Vagina (tissue), 2 donors: ENCODE results near the gene TRAPPC5. TPM values are rescaled to one million over a fixed set of nuclear protein-coding genes. Genes with fewer than 3 reads are reported as not detected.
"Not testable (repeated sequence)": the region's sequence is repeated elsewhere in the genome, so short reads cannot be mapped to it uniquely, and the experiment has no call there.

Source experiments
- DNase-seq, 2 donors: peaks; one replicate each; pipeline ENCODE4 v3.0.0-alpha.2; 2017; ENCODE audit errors: extremely low spot score in 2 of 2
- H3K27ac ChIP-seq: fragments of 200-600 bp; sonication (generic); one replicate; pipeline ENCODE4 v1.5.1; 2019
- H3K27me3 ChIP-seq: fragments of 200-600 bp; sonication (generic); one replicate; pipeline ENCODE4 v1.5.1; 2019
- H3K36me3 ChIP-seq, 2 donors: fragments of 200-600 bp; sonication (generic); one replicate each; pipeline ENCODE4 v1.5.1; 2017 to 2019
- H3K4me1 ChIP-seq: fragments of 200-600 bp; sonication (generic); one replicate; pipeline ENCODE4 v1.5.1; 2019
- H3K4me3 ChIP-seq, 2 donors: fragments of 200-600 bp; sonication (generic); 1 replicate in 1 of 2; 2 replicates in 1 of 2; pipeline ENCODE4 v1.5.1; 2016 to 2019
- H3K9me3 ChIP-seq: fragments of 200-600 bp; sonication (generic); one replicate; pipeline ENCODE4 v1.5.1; 2019
- CTCF ChIP-seq, 3 experiments: fragments of 450-650 bp in 2 of 3; fragments of 200-600 bp in 1 of 3; sonication (generic) in 1 of 3; IDR thresholded peaks; one replicate each; pipeline ENCODE4 v1.5.1; 2017 to 2019; ENCODE audit warnings: antibody characterized with exemption in 3 of 3, mild to moderate bottlenecking in 2 of 3, moderate library complexity in 2 of 3
- POLR2A ChIP-seq, 2 donors: fragments of 450-650 bp; IDR thresholded peaks; one replicate each; pipeline ENCODE4 v1.6.1; 2017; ENCODE audit warnings: antibody characterized with exemption in 2 of 2, mild to moderate bottlenecking in 2 of 2, moderate library complexity in 2 of 2
- POLR2AphosphoS5 ChIP-seq, 2 donors: sonication (generic); formaldehyde crosslinking; IDR thresholded peaks; one replicate each; pipeline ENCODE4 v1.9.0; 2017; ENCODE audit warnings: antibody characterized with exemption in 2 of 2, mild to moderate bottlenecking in 2 of 2, low read depth in 1 of 2; ENCODE audit not compliant: insufficient read depth in 1 of 2
- intact Hi-C: fragments of 100-400 bp; cut with DNase I; formaldehyde crosslinking; loops from one replicate; pipeline ENCODE4 v1.15.1; 2023
- total RNA-seq: library from RNA; depleted of rRNA; stranded (reverse); fragments of >200 nt; gene quantifications from one replicate; pipeline ENCODE4 v1.2.3, GENCODE V29; 2016

Gene TRAPPC5
- total RNA-seq, 1 donor from 2014 or later = 87.2 TPM

DNA sequence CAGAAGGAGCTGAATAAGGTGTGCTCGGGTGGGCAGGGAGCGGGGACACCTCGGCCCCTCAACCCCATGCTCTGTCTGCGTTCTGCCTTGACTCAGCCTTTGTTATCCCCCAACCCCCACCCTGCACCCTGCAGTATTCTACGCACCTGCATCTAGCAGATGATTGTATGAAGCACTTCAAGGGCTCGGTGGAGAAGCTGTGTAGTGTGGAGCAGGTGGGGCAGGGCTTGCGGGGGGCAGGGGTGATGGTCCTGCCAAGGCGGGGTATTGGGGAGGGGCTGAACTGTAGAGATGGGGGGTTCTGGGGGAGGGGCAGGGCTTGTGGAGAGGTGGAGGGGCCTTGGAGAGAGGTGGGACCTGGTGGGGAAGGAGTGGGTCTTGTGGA lies 37.6 kb upstream of the TRAPPC5 start:
- Histone ChIP-seq H3K9me3 (no peaks in the 10 kb centered on the region), H3K4me1 (no peaks in the 10 kb centered on the region), H3K27ac (no peak overlapping the region), H3K27me3 (peaks cover under 1% of the 10 kb centered on the region), H3K4me3 (no peak overlapping the region), H3K36me3 (no peaks in the 10 kb centered on the region)
- TF ChIP-seq POLR2AphosphoS5 (IDR thresholded peaks at IDR 0.05; ENCODE audit: insufficient read depth in 1 of 2, low read depth in 1 of 2) (no peak), POLR2A (IDR thresholded peaks at IDR 0.05) (no peak)
- intact Hi-C loops = no loop called here
- DNase-seq = no peak

GRCh38 chr19:7643629-7644549 lies 36.7 kb upstream of the TRAPPC5 start:
- H3K4me1 ChIP-seq, H3K9me3 ChIP-seq, H3K27me3 ChIP-seq, intact Hi-C loops, H3K36me3 ChIP-seq, H3K4me3 ChIP-seq, H3K27ac ChIP-seq, DNase-seq: not testable (repeated sequence)

DNA sequence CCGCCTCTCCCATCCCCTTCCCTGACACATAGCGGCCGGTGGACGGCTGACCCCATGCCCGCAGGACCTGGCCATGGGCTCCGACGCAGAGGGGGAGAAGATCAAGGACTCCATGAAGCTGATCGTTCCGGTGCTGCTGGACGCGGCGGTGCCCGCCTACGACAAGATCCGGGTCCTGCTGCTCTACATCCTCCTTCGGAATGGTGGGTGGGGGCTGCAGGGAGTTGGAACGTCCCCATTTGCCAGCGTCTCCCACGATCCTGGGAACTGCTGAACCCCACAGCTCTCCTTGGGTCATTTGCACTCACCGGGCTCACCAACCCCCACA lies 36.1 kb upstream of the TRAPPC5 start:
- TF ChIP-seq POLR2AphosphoS5 (IDR thresholded peaks at IDR 0.05; ENCODE audit: insufficient read depth in 1 of 2, low read depth in 1 of 2) = no peak
- no peak for TF ChIP-seq CTCF (IDR thresholded peaks at IDR 0.05)
- TF ChIP-seq POLR2A (IDR thresholded peaks at IDR 0.05) = no peak
- no peaks in the 10 kb centered on the region for H3K27me3 ChIP-seq
- DNase-seq = no peak
- H3K4me3 ChIP-seq = no peak overlapping the region
- H3K4me1 ChIP-seq = no peaks in the 10 kb centered on the region
- intact Hi-C loops = no loop called here
- no peak overlapping the region for H3K27ac ChIP-seq
- no peaks in the 10 kb centered on the region for H3K9me3 ChIP-seq
- H3K36me3 ChIP-seq = no peaks in the 10 kb centered on the region

DNA sequence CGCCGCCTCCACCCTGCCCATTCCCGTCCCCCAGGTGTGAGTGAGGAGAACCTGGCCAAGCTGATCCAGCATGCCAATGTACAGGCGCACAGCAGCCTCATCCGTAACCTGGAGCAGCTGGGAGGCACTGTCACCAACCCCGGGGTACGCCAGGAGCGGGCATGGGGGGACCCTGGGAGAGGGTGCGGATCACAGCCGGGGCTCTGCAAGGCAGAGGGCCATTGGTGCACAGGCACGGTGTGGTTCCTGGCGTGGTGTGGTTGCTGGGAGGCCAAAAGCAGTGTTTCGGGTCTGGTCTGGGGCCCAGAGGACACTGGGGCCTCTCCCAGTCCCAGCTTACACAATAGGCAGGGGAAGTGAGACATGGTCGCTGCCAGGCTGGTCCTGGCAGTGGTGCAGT lies 35.5 kb upstream of the TRAPPC5 start:
- DNase-seq = no peak
- no peaks in the 10 kb centered on the region for H3K36me3 ChIP-seq
- no peak overlapping the region for H3K4me3 ChIP-seq
- H3K4me1 ChIP-seq = no peaks in the 10 kb centered on the region
- no peaks in the 10 kb centered on the region for H3K9me3 ChIP-seq
- TF ChIP-seq CTCF (IDR thresholded peaks at IDR 0.05) = no peak
- TF ChIP-seq POLR2AphosphoS5 (IDR thresholded peaks at IDR 0.05; ENCODE audit: insufficient read depth in 1 of 2, low read depth in 1 of 2) = no peak
- TF ChIP-seq POLR2A (IDR thresholded peaks at IDR 0.05) = no peak
- H3K27ac ChIP-seq = no peak overlapping the region
- H3K27me3 ChIP-seq = no peaks in the 10 kb centered on the region
- intact Hi-C loops = no loop called here

GRCh38 chr19:7645656-7646425 lies 34.8 kb upstream of the TRAPPC5 start:
- Histone ChIP-seq H3K27me3 (no peaks in the 10 kb centered on the region), H3K4me1 (no peaks in the 10 kb centered on the region), H3K36me3 (no peaks in the 10 kb centered on the region), H3K9me3 (no peaks in the 10 kb centered on the region), H3K27ac (no peak overlapping the region), H3K4me3 (no peak overlapping the region)
- TF ChIP-seq POLR2A (IDR thresholded peaks at IDR 0.05) (no peak), POLR2AphosphoS5 (IDR thresholded peaks at IDR 0.05; ENCODE audit: insufficient read depth in 1 of 2, low read depth in 1 of 2) (no peak), CTCF (IDR thresholded peaks at IDR 0.05) (no peak)
- intact Hi-C loops = no loop called here
- DNase-seq = no peak

DNA sequence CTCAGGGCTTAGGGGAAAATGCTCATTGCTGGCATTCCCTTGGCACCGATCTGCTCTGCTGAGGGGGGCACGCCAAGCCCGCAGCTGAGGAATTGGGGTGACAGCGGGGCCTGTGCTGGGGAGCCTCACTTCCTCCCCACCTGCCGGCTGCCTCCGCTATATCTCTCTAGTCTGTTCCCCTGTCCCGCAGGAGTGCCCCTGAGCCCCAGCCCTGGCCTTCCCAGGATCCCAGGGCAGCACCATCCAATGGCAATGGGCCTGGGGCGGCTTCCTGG lies 34.3 kb upstream of the TRAPPC5 start:
- Histone ChIP-seq H3K4me3 (no peak overlapping the region), H3K36me3 (no peaks in the 10 kb centered on the region), H3K27me3 (no peaks in the 10 kb centered on the region), H3K27ac (no peak overlapping the region), H3K4me1 (no peaks in the 10 kb centered on the region), H3K9me3 (no peaks in the 10 kb centered on the region)
- no peak for DNase-seq
- no peak for TF ChIP-seq CTCF (IDR thresholded peaks at IDR 0.05)
- intact Hi-C loops = no loop called here
